Measurements from ENCODE around the gene TMEM178A.

Gene TMEM178A

DNA sequence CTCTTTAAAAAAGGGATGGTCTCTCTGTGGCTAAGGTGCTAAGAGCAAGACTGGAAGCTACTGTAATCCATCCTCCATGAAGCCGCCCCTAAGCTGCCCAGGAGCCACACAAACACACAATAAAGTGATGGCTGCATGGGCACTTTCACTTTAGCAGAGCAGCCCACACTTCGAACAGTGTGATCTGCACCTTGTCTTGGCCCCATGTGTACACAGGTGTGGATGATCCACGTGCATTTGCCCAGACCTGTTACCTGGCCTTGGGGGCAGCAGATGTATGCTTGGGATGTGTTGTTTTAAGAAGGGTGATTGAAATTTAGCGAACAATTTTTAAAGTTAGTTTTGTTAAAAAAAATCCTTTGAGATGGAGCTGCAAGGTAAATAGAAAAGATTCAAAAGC is 39.9 kb downstream of the TMEM178A start:
- Histone ChIP-seq H3K4me3 (ENCODE audit: insufficient read depth, low read depth, low read length, poor library complexity, severe bottlenecking) (no peak overlapping the region), H3K4me1 (ENCODE audit: control insufficient read depth, insufficient read depth, low read length, poor library complexity, severe bottlenecking) (no peaks in the 10 kb centered on the region), H3K36me3 (ENCODE audit: control insufficient read depth, insufficient read depth, low read length) (no peaks in the 10 kb centered on the region), H3K9me3 (ENCODE audit: control insufficient read depth, low read length) (no peaks in the 10 kb centered on the region), H3K27me3 (replicated peaks; ENCODE audit: control insufficient read depth, insufficient read depth, low read length, poor library complexity, severe bottlenecking) (no peaks in the 10 kb centered on the region), H3K27ac (ENCODE audit: insufficient read depth, low read length, poor library complexity, severe bottlenecking) (no peak overlapping the region)
- no peak for DNase-seq

DNA sequence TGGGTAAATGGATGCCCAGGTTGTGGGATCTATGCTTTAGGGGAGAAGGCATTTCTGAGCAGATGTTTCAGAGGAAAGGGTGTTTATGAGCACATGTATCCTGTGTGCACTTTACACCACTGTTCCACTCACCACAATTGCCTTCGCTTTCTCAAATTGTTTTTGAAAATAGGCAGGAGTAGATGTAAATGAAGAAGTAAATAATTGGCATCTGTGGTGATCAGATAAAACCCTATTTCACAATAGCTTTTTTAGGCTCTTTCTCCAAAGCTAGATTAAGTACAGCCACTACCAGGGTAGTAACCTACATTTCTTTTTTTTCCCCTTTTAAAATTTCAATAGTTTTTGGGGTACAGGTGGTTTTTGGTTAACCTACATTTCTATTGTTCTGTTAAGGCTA is 40.6 kb downstream of the TMEM178A start:
- no peaks in the 10 kb centered on the region for H3K4me1 ChIP-seq (ENCODE audit: control insufficient read depth, insufficient read depth, low read length, poor library complexity, severe bottlenecking)
- H3K4me3 ChIP-seq (ENCODE audit: insufficient read depth, low read depth, low read length, poor library complexity, severe bottlenecking) = no peak overlapping the region
- no peaks in the 10 kb centered on the region for H3K27me3 ChIP-seq (replicated peaks; ENCODE audit: control insufficient read depth, insufficient read depth, low read length, poor library complexity, severe bottlenecking)
- H3K27ac ChIP-seq (ENCODE audit: insufficient read depth, low read length, poor library complexity, severe bottlenecking) = no peak overlapping the region
- H3K36me3 ChIP-seq (ENCODE audit: control insufficient read depth, insufficient read depth, low read length) = no peaks in the 10 kb centered on the region
- H3K9me3 ChIP-seq (ENCODE audit: control insufficient read depth, low read length) = no peaks in the 10 kb centered on the region
- no peak for DNase-seq

DNA sequence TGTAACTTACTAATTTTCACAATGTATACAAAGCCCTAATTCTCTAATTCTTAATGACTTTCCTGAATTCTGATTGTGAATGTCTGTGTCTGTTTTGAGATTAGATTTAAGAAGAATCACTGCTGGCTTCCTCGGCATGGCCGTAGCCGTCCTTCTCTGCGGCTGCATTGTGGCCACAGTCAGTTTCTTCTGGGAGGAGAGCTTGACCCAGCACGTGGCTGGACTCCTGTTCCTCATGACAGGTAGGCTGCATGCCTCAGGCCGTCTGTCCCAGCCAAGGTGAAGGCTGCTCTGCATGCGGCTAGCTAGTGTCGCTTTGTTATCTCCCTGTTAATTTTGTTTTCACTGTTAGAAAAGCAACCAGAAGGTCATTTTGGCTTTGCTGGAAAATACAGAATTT is 41.2 kb downstream of the TMEM178A start:
- Histone ChIP-seq H3K36me3 (ENCODE audit: control insufficient read depth, insufficient read depth, low read length) (no peaks in the 10 kb centered on the region), H3K27me3 (replicated peaks; ENCODE audit: control insufficient read depth, insufficient read depth, low read length, poor library complexity, severe bottlenecking) (no peaks in the 10 kb centered on the region), H3K4me3 (ENCODE audit: insufficient read depth, low read depth, low read length, poor library complexity, severe bottlenecking) (no peak overlapping the region), H3K4me1 (ENCODE audit: control insufficient read depth, insufficient read depth, low read length, poor library complexity, severe bottlenecking) (no peaks in the 10 kb centered on the region), H3K27ac (ENCODE audit: insufficient read depth, low read length, poor library complexity, severe bottlenecking) (no peak overlapping the region), H3K9me3 (ENCODE audit: control insufficient read depth, low read length) (no peaks in the 10 kb centered on the region)
- DNase-seq = no peak

DNA sequence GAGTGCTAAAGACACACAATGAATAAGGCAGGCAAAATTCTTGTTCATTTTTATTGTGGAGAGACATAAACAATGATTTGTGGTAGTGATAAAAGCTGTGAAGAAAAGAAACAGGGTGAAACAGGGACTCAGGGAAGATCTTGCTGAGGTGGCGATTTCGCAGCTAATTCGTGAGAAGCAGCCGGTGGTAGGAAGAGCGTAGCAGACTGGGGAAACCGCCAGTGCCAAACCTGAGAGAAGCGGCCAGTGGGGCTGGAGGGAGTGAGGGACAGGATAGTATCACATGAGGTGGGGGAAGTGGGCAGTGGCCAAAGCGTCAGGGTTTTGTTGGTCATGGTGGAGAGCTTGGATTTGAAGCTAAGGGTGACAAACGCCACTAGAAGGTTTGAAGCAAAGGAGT is 42.3 kb downstream of the TMEM178A start:
- no peak for DNase-seq
- Histone ChIP-seq H3K27me3 (replicated peaks; ENCODE audit: control insufficient read depth, insufficient read depth, low read length, poor library complexity, severe bottlenecking) (no peaks in the 10 kb centered on the region), H3K27ac (ENCODE audit: insufficient read depth, low read length, poor library complexity, severe bottlenecking) (no peak overlapping the region), H3K9me3 (ENCODE audit: control insufficient read depth, low read length) (no peaks in the 10 kb centered on the region), H3K4me3 (ENCODE audit: insufficient read depth, low read depth, low read length, poor library complexity, severe bottlenecking) (no peak overlapping the region), H3K4me1 (ENCODE audit: control insufficient read depth, insufficient read depth, low read length, poor library complexity, severe bottlenecking) (no peaks in the 10 kb centered on the region), H3K36me3 (ENCODE audit: control insufficient read depth, insufficient read depth, low read length) (no peaks in the 10 kb centered on the region)

DNA sequence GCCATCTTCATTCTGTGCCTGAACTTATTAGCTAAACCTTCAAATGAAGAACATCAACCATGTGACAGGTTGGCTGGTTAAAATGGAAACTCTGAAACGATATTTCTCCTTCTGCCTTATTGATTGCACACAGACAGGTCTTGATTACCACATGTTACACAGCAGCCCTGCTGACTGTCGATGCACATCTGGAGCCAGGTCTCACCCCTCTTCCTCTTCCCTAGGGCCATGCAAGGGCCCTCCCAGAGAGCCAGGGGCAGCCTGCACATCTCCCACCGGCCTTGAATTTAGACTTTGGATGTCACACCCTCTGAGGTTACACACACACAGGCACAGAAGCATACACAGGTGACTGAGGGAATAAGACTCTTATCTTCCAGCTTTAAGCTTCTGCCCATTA is 45.1 kb downstream of the TMEM178A start:
- H3K27me3 ChIP-seq (replicated peaks; ENCODE audit: control insufficient read depth, insufficient read depth, low read length, poor library complexity, severe bottlenecking) = no peaks in the 10 kb centered on the region
- H3K4me3 ChIP-seq (ENCODE audit: insufficient read depth, low read depth, low read length, poor library complexity, severe bottlenecking) = no peak overlapping the region
- DNase-seq = no peak
- no peaks in the 10 kb centered on the region for H3K4me1 ChIP-seq (ENCODE audit: control insufficient read depth, insufficient read depth, low read length, poor library complexity, severe bottlenecking)
- H3K27ac ChIP-seq (ENCODE audit: insufficient read depth, low read length, poor library complexity, severe bottlenecking) = no peak overlapping the region
- H3K9me3 ChIP-seq (ENCODE audit: control insufficient read depth, low read length) = no peaks in the 10 kb centered on the region
- no peaks in the 10 kb centered on the region for H3K36me3 ChIP-seq (ENCODE audit: control insufficient read depth, insufficient read depth, low read length)

DNA sequence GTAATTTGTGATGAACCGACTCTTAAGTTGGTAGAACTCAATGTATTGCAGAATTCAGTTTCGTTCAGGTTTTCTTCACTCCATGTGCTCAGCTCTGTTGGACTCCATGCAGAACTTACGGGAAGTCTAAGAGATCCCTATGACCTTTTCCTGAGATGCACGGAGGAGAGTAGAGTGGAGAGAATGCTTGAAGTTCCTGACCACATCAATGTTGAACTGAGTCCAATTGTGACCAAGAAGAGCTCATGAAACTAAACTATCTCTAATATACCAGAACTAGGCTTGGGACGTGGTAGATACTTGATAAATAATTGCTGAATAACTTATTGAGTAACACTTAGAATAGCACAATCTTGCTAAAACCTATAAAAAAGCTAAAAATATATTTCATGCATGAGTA is 47.2 kb downstream of the TMEM178A start:
- Histone ChIP-seq H3K4me3 (ENCODE audit: insufficient read depth, low read depth, low read length, poor library complexity, severe bottlenecking) (no peak overlapping the region), H3K36me3 (ENCODE audit: control insufficient read depth, insufficient read depth, low read length) (no peaks in the 10 kb centered on the region), H3K27me3 (replicated peaks; ENCODE audit: control insufficient read depth, insufficient read depth, low read length, poor library complexity, severe bottlenecking) (no peaks in the 10 kb centered on the region), H3K27ac (ENCODE audit: insufficient read depth, low read length, poor library complexity, severe bottlenecking) (no peak overlapping the region), H3K9me3 (ENCODE audit: control insufficient read depth, low read length) (no peaks in the 10 kb centered on the region), H3K4me1 (ENCODE audit: control insufficient read depth, insufficient read depth, low read length, poor library complexity, severe bottlenecking) (no peaks in the 10 kb centered on the region)
- DNase-seq = no peak

DNA sequence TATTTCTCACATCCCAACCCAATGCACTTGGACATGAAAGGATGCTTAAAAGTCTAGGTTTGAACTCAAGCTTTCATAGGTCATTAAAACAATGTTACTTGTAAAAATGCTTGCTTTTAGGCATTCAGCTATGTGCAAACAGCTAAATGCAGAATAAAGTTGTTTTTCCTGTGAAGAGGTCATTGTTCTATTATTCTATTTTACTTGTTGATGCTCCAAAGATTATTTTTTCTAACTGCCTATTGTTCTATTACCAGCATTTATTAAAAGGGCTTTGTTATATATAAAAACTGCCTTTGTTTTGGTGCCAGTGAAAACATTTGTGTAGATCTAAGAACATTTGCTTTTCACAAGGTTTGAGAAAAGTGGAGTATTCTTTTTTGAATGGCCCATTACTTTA is 49.4 kb downstream of the TMEM178A start:
- Histone ChIP-seq H3K27ac (ENCODE audit: insufficient read depth, low read length, poor library complexity, severe bottlenecking) (no peak overlapping the region), H3K9me3 (ENCODE audit: control insufficient read depth, low read length) (no peaks in the 10 kb centered on the region), H3K36me3 (ENCODE audit: control insufficient read depth, insufficient read depth, low read length) (no peaks in the 10 kb centered on the region), H3K4me3 (ENCODE audit: insufficient read depth, low read depth, low read length, poor library complexity, severe bottlenecking) (no peak overlapping the region), H3K27me3 (replicated peaks; ENCODE audit: control insufficient read depth, insufficient read depth, low read length, poor library complexity, severe bottlenecking) (no peaks in the 10 kb centered on the region), H3K4me1 (ENCODE audit: control insufficient read depth, insufficient read depth, low read length, poor library complexity, severe bottlenecking) (no peaks in the 10 kb centered on the region)
- DNase-seq = no peak

DNA sequence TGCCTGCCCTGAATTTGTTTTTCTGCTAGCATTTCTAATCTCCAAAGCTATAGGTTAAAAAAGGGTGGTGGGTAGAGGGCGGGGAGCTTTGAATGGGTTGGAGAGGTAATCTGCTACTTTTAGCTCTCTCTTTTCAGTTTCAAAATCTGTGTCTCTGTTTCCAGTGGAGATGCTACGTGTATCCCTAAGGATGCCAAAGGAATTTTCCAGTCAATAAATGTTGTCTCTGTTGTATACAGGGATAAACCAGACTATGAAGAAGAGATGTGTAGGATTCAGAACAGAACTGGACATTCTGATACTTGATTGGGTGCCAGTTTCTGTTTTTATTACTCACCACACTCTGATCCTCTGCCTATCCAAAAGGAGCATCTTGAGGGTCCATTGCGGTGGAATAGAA is 50.1 kb downstream of the TMEM178A start:
- DNase-seq = no peak
- Histone ChIP-seq H3K9me3 (ENCODE audit: control insufficient read depth, low read length) (no peaks in the 10 kb centered on the region), H3K36me3 (ENCODE audit: control insufficient read depth, insufficient read depth, low read length) (no peaks in the 10 kb centered on the region), H3K4me1 (ENCODE audit: control insufficient read depth, insufficient read depth, low read length, poor library complexity, severe bottlenecking) (no peaks in the 10 kb centered on the region), H3K4me3 (ENCODE audit: insufficient read depth, low read depth, low read length, poor library complexity, severe bottlenecking) (no peak overlapping the region), H3K27me3 (replicated peaks; ENCODE audit: control insufficient read depth, insufficient read depth, low read length, poor library complexity, severe bottlenecking) (no peaks in the 10 kb centered on the region), H3K27ac (ENCODE audit: insufficient read depth, low read length, poor library complexity, severe bottlenecking) (no peak overlapping the region)

DNA sequence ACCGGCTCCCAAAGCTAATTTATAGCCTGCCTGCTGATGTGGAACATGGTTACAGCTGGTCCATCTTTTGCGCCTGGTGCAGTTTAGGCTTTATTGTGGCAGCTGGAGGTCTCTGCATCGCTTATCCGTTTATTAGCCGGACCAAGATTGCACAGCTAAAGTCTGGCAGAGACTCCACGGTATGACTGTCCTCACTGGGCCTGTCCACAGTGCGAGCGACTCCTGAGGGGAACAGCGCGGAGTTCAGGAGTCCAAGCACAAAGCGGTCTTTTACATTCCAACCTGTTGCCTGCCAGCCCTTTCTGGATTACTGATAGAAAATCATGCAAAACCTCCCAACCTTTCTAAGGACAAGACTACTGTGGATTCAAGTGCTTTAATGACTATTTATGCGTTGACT is 51.4 kb downstream of the TMEM178A start:
- no peak overlapping the region for H3K4me3 ChIP-seq (ENCODE audit: insufficient read depth, low read depth, low read length, poor library complexity, severe bottlenecking)
- no peaks in the 10 kb centered on the region for H3K9me3 ChIP-seq (ENCODE audit: control insufficient read depth, low read length)
- H3K27ac ChIP-seq (ENCODE audit: insufficient read depth, low read length, poor library complexity, severe bottlenecking) = no peak overlapping the region
- no peaks in the 10 kb centered on the region for H3K36me3 ChIP-seq (ENCODE audit: control insufficient read depth, insufficient read depth, low read length)
- DNase-seq = no peak
- H3K4me1 ChIP-seq (ENCODE audit: control insufficient read depth, insufficient read depth, low read length, poor library complexity, severe bottlenecking) = no peaks in the 10 kb centered on the region
- H3K27me3 ChIP-seq (replicated peaks; ENCODE audit: control insufficient read depth, insufficient read depth, low read length, poor library complexity, severe bottlenecking) = no peaks in the 10 kb centered on the region

DNA sequence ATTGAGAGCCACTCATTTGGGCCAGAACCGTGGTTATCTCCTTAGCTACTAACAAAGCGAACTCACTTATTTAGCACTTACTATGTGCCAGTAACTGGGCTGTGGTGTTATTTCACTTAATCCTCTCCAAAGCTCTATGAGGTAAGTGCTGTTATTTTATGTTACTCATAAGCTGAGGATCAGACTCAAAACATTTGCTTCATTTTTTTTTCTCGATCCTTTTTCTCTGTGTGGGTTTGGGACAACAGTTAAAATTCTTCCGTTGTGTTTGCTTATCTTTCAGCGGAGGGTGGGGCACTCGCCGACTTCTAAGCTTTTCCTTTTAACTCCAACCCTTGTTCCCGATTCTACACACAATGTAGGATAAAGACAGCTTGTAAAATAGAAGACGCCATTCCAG is 52.8 kb downstream of the TMEM178A start:
- no peak overlapping the region for H3K27ac ChIP-seq (ENCODE audit: insufficient read depth, low read length, poor library complexity, severe bottlenecking)
- no peaks in the 10 kb centered on the region for H3K36me3 ChIP-seq (ENCODE audit: control insufficient read depth, insufficient read depth, low read length)
- no peaks in the 10 kb centered on the region for H3K9me3 ChIP-seq (ENCODE audit: control insufficient read depth, low read length)
- no peak overlapping the region for H3K4me3 ChIP-seq (ENCODE audit: insufficient read depth, low read depth, low read length, poor library complexity, severe bottlenecking)
- no peaks in the 10 kb centered on the region for H3K27me3 ChIP-seq (replicated peaks; ENCODE audit: control insufficient read depth, insufficient read depth, low read length, poor library complexity, severe bottlenecking)
- no peaks in the 10 kb centered on the region for H3K4me1 ChIP-seq (ENCODE audit: control insufficient read depth, insufficient read depth, low read length, poor library complexity, severe bottlenecking)
- DNase-seq = no peak

DNA sequence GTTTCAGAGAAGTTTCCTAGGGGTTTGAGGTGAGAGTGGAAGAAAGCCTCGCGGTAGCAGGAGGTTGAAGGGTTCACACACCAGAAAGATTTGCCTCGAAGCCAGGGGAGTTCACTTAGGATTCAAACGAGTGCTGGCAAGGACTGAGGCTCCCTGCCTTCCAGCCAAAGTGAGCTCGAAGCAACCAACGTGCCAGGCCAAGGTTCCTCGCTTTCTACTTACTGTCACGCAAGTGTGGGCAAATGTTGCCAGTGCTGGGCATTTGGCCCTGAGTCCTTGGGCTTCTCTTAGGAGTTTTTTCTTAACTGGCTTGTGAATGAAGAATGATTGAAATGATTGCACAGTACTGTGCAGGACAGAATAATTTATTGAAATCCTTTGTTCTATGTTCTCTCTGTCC is 53.6 kb downstream of the TMEM178A start:
- H3K27ac ChIP-seq (ENCODE audit: insufficient read depth, low read length, poor library complexity, severe bottlenecking) = no peak overlapping the region
- H3K27me3 ChIP-seq (replicated peaks; ENCODE audit: control insufficient read depth, insufficient read depth, low read length, poor library complexity, severe bottlenecking) = no peaks in the 10 kb centered on the region
- H3K4me1 ChIP-seq (ENCODE audit: control insufficient read depth, insufficient read depth, low read length, poor library complexity, severe bottlenecking) = no peaks in the 10 kb centered on the region
- no peak overlapping the region for H3K4me3 ChIP-seq (ENCODE audit: insufficient read depth, low read depth, low read length, poor library complexity, severe bottlenecking)
- DNase-seq = no peak
- H3K36me3 ChIP-seq (ENCODE audit: control insufficient read depth, insufficient read depth, low read length) = no peaks in the 10 kb centered on the region
- H3K9me3 ChIP-seq (ENCODE audit: control insufficient read depth, low read length) = no peaks in the 10 kb centered on the region

Data from effector memory CD4-positive, alpha-beta T cell (primary cell).